Stimulated activated CD4-positive, alpha-beta T cell treated with anti-CD3 and anti-CD28 coated beads, Interleukin-2, amount 100 ng/mL, for 48 hours (primary cell): Measurements from ENCODE around the gene TIMELESS.
"Not testable (repeated sequence)": the region's sequence is repeated elsewhere in the genome, so short reads cannot be mapped to it uniquely, and the experiment has no call there.

Experiments used
- DNase-seq, 2 donors: peaks; one replicate each; pipeline ENCODE4 v3.0.0-alpha.2; 2020

Gene TIMELESS, protein sequence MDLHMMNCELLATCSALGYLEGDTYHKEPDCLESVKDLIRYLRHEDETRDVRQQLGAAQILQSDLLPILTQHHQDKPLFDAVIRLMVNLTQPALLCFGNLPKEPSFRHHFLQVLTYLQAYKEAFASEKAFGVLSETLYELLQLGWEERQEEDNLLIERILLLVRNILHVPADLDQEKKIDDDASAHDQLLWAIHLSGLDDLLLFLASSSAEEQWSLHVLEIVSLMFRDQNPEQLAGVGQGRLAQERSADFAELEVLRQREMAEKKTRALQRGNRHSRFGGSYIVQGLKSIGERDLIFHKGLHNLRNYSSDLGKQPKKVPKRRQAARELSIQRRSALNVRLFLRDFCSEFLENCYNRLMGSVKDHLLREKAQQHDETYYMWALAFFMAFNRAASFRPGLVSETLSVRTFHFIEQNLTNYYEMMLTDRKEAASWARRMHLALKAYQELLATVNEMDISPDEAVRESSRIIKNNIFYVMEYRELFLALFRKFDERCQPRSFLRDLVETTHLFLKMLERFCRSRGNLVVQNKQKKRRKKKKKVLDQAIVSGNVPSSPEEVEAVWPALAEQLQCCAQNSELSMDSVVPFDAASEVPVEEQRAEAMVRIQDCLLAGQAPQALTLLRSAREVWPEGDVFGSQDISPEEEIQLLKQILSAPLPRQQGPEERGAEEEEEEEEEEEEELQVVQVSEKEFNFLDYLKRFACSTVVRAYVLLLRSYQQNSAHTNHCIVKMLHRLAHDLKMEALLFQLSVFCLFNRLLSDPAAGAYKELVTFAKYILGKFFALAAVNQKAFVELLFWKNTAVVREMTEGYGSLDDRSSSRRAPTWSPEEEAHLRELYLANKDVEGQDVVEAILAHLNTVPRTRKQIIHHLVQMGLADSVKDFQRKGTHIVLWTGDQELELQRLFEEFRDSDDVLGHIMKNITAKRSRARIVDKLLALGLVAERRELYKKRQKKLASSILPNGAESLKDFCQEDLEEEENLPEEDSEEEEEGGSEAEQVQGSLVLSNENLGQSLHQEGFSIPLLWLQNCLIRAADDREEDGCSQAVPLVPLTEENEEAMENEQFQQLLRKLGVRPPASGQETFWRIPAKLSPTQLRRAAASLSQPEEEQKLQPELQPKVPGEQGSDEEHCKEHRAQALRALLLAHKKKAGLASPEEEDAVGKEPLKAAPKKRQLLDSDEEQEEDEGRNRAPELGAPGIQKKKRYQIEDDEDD

DNA sequence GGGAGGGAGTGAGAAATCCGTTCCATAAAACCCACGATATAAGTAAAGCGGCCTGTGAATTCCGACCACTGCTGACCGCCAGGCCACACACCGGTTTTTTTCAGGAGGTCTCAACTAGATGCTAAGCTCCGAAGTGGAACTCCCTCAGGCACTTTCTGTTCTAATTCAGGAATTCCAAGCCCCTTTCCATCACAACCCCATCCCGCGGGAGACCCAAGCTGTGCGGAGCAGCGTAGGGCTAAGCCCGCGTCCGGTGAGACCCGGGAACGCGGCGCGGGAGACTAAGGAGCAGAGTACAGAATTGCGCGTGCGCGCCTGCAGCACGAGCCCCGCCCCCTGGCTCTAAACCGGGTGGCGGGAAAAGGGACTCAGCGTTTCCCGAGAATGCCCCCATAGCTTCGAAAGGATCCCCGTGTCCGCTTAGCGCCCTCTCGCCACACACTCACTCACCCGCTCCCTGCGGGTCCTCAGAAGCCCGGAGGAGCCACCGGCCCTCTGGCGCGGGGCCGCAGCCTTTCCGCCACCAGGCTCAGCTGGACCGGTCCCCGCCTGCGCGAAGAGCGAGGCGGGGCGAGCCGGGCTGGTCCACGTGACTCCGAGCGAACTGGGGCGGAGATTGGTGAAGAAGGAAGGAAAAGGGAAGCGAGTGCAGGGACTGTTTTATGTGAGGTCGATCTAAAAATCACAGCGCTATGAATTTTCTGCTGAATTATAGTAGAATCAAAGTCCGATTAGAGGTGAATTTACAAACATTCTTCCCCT lies at the start of gene TIMELESS:
Gene TIMELESS, minus strand, starts transcription at position 567 of the 762 bp plus-strand sequence. CDS start 15,256 bp downstream, outside the sequence.
- peak; percentile 84 for DNase-seq

DNA sequence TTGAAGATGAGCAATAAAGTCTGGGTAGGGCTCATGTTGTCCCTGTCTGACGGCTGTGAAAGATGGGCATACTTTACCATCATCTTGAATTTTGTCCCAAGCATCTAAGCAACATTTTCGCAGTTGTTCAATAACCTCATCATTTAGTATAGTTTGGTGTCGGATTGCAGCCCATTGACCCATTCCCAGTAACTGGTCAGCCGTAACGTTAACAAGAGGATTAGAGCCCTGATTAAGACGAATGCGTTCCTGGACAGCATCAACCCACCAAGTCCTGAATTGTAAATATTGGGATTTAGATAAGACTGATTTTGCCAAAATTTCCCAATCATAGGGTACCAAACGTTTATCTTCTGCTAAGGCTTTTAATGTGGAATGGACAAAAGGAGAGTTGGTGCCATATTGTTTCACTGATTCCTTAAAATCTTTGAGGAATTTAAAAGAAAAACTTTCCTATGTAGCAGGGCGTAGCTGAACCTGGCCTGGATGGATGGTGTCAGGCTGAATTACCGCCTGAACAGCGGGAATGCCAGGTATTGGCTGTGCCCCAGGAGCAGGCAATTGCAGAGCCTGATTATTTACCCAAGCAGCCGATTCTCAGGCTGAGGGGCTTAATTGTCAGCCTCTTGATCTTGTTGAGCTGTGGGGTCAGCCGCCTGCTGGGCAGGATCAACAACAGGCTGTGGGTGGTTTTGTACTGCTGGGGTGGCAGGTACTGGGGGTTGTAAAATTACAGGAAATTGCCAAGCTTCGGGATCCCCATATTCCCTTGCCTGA lies 49.1 kb upstream of the TIMELESS start:
- DNase-seq, result not testable (repeated sequence)

DNA sequence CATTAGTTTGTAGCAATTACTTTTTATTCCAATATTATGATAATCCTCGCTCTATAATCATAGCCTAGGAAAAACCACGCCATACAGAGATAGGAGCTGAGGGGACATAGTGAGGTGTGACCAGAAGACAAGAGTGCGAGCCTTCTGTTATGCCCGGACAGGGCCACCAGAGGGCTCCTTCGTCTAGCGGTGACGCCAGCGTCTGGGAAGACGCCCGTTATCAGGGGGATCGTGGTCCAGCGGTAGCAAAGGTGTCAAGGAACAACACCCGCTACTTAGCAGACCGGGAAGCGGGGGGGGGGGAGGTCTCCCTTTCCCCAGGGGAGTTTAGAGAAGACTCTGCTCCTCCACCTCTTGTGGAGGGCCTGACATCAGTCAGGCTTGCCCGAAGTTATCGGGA lies 47.5 kb upstream of the TIMELESS start:
- peak; percentile 42 to 62 for DNase-seq

DNA sequence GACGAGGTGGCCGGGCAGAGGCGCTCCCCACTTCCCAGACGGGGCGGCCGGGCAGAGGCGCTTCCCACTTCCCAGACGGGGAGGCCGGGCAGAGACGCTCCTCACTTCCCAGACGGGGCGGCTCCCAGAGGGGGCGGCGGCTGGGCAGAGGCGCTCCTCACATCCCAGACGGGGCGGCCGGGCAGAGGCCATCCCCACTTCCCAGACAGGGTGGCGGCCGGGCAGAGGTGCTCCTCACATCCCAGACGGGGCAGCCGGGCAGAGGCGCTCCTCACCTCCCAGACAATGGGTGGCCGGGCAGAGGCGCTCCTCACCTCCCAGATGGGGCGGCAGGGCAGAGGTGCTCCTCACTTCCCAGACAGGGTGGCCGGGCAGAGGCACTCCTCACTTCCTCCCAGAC lies 45.3 kb upstream of the TIMELESS start:
- not testable (repeated sequence) for DNase-seq

DNA sequence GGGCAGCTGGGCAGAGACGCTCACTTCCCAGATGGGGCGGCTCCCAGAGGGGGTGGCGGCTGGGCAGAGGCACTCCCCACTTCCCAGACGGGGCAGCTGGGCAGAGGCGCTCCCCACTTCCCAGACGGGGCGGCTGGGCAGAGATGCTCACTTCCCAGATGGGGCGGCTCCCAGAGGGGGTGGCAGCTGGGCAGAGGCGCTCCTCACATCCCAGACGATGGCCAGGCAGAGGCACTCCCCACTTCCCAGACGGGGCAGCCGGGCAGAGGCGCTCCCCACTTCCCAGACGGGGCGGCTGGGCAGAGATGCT lies 44.8 kb upstream of the TIMELESS start:
- not testable (repeated sequence) for DNase-seq

DNA sequence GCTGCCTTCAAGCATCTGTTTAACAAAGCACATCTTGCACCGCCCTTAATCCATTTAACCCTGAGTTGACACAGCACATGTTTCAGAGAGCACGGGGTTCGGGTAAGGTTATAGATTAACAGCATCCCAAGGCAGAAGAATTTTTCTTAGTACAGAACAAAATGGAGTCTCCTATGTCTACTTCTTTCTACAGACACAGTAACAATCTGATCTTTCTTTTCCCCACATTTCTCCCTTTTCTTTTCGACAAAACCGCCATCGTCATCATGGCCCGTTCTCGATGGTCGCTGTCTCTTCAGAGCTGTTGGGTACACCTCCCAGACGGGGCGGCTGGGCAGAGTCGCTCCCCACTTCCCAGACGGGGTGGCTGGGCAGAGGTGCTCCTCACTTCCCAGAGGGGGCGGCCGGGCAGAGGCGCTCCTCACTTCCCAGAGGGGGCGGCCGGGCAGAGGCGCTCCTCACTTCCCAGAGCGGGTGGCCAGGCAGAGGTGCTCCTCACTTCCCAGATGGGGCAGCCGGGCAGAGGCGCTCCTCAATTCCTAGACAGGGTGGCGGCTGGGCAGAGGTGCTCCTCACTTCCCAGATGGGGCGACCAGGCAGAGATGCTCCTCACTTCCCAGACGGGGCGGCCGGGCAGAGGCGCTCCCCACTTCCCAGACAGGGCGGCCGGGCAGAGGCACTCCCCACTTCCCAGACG lies 44.3 kb upstream of the TIMELESS start:
- not testable (repeated sequence) for DNase-seq

DNA sequence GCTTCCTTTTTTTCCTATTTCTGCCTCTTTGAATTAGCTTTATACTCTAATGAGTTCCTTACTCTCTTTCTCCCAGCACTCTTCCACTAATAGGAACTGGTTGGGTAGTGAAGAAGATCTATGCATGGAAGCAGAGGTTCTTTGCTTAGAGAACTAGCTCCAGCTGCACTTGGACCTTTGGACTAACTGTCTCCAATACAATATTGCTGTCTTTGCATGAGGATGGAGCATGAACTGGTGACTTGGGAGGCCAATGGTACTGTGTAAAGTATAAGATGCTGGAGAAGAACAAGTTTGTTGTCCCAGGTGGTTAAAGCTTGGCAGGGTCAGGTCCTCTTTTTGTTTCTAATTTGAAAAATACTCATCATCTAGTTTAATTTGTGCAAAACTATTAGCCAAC lies 41.1 kb upstream of the TIMELESS start:
- DNase-seq, result no peak

DNA sequence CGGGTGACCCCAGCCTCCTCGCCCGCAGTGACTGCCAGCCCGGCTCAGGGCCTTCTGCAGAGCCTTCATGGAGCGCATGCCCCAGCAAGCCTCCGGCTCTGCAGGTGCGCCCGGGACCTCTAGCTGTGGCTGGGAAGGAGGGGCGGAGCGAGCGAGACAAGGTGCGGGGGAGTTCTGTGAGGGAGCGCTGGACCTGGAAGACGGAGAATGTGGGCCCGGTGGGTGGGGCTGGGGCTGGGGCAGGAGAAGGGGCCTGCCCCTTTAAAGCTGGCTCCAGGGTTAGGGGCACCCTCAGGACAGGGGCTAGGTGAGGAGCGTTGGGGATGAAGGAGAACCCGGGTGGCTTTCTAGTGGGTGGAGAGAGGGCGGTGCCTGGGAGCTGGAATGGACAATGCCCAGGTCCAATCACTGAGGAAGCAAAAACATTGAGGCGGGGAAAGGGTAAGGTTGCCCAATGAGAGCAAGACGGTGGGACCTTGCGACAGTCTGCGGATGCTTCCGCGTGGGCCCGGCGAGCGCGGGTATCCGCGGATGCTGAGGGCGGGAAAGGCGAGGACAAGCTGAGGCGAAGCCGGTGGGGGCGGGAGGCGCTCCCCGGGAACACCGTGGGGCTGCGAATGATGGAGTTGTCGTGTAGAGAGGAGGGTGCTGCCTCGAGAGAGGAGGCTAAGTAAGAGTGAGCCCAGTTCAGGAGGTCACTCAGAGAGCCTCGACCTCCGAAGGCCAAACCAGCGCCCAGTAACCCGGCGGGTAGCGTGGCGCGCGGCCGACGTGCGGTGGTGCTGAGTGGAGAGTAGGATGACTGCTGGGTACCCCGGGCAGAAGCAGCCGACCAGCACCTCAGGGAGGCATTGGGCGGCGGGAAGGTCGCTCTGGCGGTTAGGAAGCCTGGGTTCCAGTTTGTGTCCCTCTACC lies 39.1 kb upstream of the TIMELESS start, which contains the start of gene GLS2:
Gene GLS2, minus strand, starts transcription at position 121 of the 915 bp plus-strand sequence. Its CDS starts 43 bp downstream, at position 78.
- peak; percentile 51 to 68 for DNase-seq

DNA sequence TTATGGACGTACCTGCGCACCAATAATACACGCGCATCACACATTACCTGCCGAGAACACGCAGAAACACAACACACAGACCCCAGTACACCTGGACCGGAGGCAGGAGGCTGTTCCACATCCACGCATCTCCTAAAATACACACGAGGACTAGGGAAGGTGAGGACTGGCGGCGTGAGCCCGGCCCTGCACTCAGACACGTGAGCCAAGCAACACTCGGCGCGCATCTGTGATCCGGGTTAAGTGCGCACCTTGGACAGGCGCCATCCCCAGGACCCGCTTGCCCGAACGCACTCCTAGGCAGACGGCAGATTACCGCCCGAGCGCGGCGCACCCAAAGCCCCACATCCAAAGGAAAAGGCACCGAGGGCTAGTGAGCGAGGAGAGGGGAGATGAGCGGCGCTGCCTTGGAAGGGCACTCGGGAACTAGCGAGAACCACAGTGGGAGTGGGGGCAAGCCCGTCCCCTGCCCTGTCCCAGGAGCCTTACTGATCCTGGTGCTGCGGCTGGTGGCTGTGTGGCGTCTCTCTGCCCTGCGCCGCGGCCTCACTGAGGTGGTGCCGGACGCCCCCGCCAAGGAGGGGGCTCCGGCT lies 38.3 kb upstream of the TIMELESS start:
- peak; percentile 18 to 30 for DNase-seq

DNA sequence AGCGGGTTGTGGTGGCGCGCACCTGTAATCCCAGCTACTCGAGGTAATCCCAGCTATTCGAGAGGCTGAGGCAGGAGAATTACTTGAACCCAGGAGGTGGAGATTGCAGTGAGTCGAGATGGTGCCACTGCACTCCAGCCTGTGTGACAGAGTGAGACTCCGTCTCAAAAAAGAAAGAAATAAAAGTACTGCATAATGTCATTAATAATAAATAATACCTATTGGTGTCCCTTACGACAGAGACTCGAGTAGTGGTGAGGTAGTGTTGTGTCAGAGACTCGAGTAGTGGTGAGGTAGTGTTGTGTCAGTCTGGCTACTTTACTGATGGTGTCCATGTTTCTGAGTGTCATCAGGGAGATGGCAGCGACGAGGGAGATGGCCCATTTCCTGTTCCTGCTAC lies 37.5 kb upstream of the TIMELESS start:
- DNase-seq, result no peak

DNA sequence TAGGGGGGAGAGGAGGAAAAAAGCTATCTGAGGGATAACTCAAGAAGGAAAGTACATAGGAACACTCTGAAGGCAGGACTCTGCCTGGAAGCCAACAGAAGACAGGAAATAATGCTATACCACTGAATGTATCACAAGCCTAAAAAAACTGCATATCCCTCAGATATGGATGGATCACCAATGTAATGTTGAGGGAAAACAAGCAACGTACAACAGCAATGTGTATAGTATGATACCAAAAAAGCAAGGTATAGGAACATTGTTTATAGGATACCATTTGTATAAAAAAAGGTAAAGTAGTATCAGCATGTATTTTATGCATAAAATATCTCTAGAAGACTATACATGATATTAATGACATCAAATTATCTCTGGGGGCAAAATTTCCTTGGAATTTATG lies 35.3 kb upstream of the TIMELESS start:
- no peak for DNase-seq

DNA sequence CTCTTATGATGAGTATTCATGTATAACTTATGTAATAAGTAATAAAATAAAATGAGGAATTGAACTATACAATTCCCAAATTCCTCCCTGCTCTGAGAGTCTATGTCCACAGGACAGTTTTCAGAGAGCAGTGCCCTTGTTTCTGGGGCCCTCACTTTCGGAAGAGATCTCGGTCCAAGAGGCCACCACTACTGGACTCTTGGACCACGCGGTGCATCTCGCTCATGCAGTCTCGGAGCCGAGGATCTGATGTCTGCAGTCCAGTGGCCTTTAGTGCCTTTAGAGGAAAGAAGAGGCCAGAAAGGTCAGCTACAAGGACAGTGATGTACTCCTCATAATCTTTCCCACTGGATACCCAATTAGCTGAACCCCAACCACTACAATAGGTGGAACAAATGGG lies 30.4 kb upstream of the TIMELESS start:
- no peak for DNase-seq

DNA sequence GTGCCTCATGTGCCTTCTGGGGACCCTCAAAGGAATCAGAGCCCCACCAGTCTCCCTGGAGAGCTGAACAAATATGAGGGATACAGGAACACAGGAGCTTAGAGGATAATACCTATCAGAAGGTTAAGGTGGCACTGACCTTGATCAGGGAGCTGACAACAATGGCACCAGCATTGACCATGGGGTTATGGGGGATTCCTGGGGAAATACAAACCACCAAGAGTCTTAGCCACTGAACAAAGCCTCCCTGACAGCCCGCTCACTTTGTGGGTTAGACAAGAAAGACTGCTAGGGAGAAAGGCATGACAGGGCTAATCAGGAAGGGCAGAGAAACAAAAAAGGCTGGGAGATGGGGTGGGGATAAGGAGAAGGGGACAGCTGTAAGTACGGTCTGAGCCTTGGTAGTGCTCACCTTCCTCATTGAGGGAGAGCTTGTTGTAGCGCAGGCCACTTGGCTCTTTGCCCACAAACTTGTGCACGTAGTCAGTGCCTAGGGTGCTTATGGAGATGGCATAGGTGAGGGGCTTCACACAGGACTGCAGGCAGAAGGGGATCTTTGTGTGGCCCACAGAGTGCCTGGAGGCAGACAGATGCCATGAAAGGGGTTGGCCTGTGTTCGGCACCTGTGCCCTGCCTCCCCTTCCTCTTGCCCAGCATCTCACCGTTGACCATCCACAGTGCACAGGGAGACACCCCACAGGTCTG lies 28.4 kb upstream of the TIMELESS start:
- DNase-seq, result no peak

DNA sequence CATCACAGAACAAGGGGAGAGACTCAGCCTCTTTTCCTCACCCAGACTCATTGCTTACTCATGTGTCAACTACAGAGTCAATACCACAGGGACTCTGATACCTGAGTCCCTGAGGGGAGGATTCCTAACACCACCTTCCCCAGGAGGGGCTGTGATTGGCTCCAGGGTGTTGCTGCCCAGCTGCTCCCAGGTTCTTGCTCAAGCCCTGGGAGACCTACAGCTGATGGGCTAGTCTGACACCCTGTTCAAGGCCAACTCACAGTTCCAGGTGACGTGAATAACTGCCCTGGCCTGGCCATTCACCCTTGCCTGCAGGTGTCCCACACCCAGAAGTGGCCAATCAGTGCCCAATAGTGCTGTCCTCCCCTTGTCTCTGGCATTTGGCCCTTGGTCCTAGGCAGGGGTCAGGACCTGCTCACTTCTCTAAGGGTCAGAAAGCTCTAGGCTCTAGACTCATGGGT lies 27.8 kb upstream of the TIMELESS start:
- no peak for DNase-seq

DNA sequence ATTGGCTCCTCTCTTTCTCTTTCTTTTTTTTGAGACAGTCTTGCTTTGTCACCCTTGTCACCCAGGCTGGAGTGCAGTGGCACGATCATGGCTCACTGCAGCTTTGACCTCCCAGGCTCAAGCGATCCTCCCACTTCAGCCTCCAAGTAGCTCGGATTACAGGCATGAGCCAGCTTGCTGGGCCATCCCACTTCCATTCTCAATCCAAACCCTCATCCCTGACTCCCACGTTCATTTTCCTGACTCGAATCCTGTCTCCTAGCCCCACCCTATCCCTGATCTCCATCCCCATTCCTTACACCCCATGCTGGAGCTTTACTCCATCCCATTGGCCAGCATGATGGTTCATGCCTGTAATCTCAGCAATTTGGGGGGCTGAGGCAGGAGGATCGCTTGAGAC lies 26.9 kb upstream of the TIMELESS start:
- no peak for DNase-seq

DNA sequence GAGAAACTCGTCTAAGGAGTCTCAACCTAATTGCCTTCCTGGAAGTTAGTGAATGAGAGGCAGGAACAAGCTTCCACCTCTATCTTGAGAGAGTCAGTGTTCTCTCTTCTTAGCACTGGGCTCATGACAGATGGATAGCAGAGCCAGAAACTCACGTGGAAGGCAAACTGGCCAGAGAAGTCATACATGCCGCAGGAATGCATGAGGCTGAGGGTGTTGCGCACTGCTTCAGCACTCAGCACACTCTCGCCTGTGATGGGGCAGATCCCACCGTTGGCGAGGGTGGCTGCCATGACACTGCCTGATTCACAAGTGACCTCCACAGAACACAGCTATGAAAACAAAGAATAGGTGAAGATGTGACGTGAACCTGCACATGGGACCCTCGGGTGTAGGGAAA lies 25.2 kb upstream of the TIMELESS start:
- no peak for DNase-seq

DNA sequence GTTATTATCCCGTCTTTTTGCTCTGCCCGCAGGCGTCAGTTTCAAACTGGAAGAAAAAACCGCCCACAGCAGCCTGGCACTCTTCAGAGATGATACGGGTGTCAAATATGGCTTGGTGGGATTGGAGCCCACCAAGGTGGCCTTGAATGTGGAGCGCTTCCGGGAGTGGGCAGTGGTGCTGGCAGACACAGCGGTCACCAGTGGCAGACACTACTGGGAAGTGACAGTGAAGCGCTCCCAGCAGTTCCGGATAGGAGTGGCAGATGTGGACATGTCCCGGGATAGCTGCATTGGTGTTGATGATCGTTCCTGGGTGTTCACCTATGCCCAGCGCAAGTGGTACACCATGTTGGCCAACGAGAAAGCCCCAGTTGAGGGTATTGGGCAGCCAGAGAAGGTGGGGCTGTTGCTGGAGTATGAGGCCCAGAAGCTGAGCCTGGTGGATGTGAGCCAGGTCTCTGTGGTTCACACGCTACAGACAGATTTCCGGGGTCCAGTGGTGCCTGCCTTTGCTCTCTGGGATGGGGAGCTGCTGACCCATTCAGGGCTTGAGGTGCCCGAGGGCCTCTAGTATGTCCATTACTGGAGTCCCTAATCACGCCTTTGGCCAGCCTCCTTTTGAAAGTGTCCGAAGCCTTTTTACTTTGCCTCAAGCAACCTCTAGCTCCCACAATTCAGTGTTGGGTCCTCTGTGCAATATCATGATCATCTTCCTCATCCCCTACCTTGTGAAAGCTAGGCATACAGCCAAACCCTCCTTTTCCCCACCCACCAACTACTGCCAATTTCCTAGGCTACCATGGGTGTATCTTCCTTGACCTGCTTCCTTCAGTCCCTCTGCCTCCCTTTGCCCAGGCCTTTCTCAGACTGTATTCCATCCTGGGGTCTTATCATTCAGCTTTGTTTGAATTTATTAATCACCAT lies 20.0 kb upstream of the TIMELESS start:
- DNase-seq, result no peak
